ENCODE data around the gene DUSP7. TPM values are rescaled to one million over a fixed set of nuclear protein-coding genes. Genes with fewer than 3 reads are reported as not detected.

The DUSP7 gene
- total and polyA plus RNA-seq, 2 donors (not counting 3 experiments of a cell fraction or from before 2014, with no cell fraction given) = 29.2 to 37.7 TPM

DNA sequence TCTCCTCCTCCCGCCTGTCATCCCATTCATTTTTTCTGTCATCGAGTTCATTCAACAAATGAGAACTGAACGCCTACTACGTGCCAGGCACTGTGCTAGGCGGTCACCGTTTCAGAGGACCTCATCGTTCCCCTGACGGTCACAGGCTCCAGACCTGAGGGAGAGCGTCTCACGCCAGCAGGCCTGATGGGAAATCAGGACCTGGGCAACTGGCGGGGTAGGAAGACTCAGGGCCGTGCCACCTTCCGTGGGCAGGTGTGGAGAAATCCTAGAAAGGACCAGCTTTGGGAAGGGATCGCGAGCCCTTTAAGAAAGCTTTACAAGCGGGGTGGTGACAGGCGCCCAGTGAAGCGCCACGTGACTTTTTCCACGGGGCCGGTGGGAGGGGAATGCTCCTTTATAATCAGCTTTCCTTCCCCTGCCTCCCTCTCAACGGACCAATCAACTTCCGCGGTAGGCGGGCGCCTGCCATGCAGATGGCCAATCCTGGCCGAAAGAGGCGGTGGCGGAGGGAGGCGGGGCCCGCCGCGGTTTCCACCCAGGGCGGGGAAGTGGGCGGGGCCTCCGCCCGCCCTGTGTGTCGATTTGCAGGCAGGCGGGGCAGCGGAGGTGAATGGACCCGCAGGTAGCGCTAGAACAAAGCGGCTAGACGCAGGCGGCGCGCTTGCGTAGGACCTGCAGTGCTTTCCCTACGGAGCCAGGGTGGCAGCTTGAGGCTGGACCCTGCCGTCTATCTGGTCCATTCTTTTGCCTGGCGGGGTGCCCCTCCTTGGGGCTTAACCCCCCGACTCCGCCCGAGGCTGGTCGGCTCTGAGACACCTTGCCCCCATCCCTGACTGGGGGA, 819 bp upstream of the DUSP7 start:
- Histone ChIP-seq H2AFZ (ENCODE audit: low read depth, low read length) (peak overlapping the region; percentile 91), H3K27me3 (ENCODE audit: control insufficient read depth in 2 of 2, insufficient read depth in 2 of 2, low read length in 2 of 2) (no peaks in the 10 kb centered on the region), H3K4me1 (ENCODE audit: control insufficient read depth, extremely low read depth, insufficient read depth, low read length) (peaks cover 34% of the 10 kb centered on the region), H3K36me3 (ENCODE audit: control insufficient read depth in 2 of 2, extremely low read depth in 1 of 2, insufficient read depth in 2 of 2, low read length in 2 of 2) (no peaks in the 10 kb centered on the region), H3K9me1 (replicated peaks; ENCODE audit: control insufficient read depth, extremely low read depth, insufficient read depth, low read length) (no peaks in the 10 kb centered on the region), H3K4me2 (ENCODE audit: insufficient read depth, low read length) (peak overlapping the region; percentile 60), H3K9me3 (replicated peaks; ENCODE audit: control insufficient read depth, insufficient read depth, low read length) (no peaks in the 10 kb centered on the region), H3K9ac (replicated peaks; ENCODE audit: extremely low read depth, insufficient read depth, low read length) (peak overlapping the region; percentile 20), H3K27ac (ENCODE audit: insufficient read depth, low read depth, low read length) (peak overlapping the region; percentile 23), H4K20me1 (replicated peaks; ENCODE audit: control insufficient read depth, extremely low read depth, insufficient read depth, low read length) (no peaks in the 10 kb centered on the region), H3K4me3 (replicated peaks in 1 of 3; ENCODE audit: insufficient read depth in 1 of 3, low read depth in 1 of 3, low read length in 3 of 3) (peak overlapping the region; percentile 38 to 78 (median 39)), H3K79me2 (ENCODE audit: control insufficient read depth, insufficient read depth, low read length) (peaks cover 25% of the 10 kb centered on the region)
- no TSS peak for BruUV-seq (replicated peaks)
- CTCF ChIA-PET = interaction anchor here (0.6 to 10.4 kb wide), 22 partner anchors 9 to 163 kb away, joined by 3 to 260 read pairs (median 4); partner anchors contain the start of genes ABHD14B, ACY1, POC1A and RPL29
- DNase-seq (ENCODE audit: low read depth, low spot score) = peak; percentile 99
- dilution Hi-C loops (cut with MboI; ENCODE audit: extremely low pct_ligation_motif_present, low sequenced_read_pairs) = no loop called here
- peak; percentile 96 for FAIRE-seq
- TF ChIP-seq JUN (IDR thresholded peaks at IDR 0.05; ENCODE audit: borderline replicate concordance, insufficient read depth, insufficient read length, low read depth) (no peak), EZH2 (IDR thresholded peaks at IDR 0.05; ENCODE audit: borderline replicate concordance, low read depth, low read length, severe bottlenecking) (no peak), POLR2A (IDR thresholded peaks at IDR 0.05; ENCODE audit: low read depth, low read length) (peak; percentile 29), POLR2AphosphoS5 (IDR thresholded peaks at IDR 0.05; ENCODE audit: insufficient read depth, low read depth, low read length) (peak; percentile 6), GATA2 (IDR thresholded peaks at IDR 0.05; ENCODE audit: insufficient read depth, insufficient read length, low read depth, low read length) (no peak), FOS (IDR thresholded peaks at IDR 0.05; ENCODE audit: borderline replicate concordance, insufficient read depth, low read length) (no peak), MYC (IDR thresholded peaks at IDR 0.05; ENCODE audit: low read depth, low read length) (no peak)
- TF ChIP-seq, protein P1, sequence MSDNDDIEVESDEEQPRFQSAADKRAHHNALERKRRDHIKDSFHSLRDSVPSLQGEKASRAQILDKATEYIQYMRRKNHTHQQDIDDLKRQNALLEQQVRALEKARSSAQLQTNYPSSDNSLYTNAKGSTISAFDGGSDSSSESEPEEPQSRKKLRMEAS (IDR thresholded peaks at IDR 0.05; ENCODE audit: insufficient read depth, insufficient read length) = peak; percentile 98
- TF ChIP-seq, protein P2, sequence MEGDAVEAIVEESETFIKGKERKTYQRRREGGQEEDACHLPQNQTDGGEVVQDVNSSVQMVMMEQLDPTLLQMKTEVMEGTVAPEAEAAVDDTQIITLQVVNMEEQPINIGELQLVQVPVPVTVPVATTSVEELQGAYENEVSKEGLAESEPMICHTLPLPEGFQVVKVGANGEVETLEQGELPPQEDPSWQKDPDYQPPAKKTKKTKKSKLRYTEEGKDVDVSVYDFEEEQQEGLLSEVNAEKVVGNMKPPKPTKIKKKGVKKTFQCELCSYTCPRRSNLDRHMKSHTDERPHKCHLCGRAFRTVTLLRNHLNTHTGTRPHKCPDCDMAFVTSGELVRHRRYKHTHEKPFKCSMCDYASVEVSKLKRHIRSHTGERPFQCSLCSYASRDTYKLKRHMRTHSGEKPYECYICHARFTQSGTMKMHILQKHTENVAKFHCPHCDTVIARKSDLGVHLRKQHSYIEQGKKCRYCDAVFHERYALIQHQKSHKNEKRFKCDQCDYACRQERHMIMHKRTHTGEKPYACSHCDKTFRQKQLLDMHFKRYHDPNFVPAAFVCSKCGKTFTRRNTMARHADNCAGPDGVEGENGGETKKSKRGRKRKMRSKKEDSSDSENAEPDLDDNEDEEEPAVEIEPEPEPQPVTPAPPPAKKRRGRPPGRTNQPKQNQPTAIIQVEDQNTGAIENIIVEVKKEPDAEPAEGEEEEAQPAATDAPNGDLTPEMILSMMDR (IDR thresholded peaks at IDR 0.05; ENCODE audit: extremely low read depth in 1 of 2, insufficient read depth in 1 of 2, low read depth in 1 of 2, low read length in 2 of 2) = no peak
- POLR2A ChIA-PET = interaction anchor here (0.5 to 2.2 kb wide), 7 partner anchors 10 to 98 kb away, joined by 3 to 10 read pairs (median 3); partner anchors contain the start of gene RPL29
- intact Hi-C loops (cut with micrococcal nuclease) = loop anchor here (1.0 kb wide), 3 partner anchors 11 to 115 kb away; partner anchors contain the start of gene PARP3
